ENCODE results near the gene CCNI2.

DNA sequence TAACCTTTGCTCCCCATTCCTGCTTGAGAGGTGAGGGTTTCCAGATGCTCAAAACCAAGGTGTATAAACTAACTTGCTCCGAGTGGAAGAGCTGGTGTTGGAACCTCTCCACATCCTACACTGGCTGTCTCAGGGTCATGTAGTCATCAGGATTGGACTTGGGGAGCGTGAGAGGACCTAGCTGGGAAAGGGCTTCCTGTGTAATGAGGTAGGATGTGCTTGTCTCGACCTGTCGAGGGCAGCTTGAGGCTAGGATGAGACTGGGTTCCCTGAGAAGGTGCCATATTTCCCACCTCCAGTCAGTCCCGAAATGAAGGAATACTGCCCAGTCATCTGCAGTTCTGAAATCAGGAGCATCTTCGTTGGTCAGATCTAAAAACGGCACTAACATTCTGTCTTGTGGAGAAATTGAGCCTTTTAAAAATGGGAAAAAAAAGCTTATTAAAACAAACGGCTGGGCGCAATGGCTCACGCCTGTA, 1.3 kb downstream of the CCNI2 start:
- TF ChIP-seq, protein P1, sequence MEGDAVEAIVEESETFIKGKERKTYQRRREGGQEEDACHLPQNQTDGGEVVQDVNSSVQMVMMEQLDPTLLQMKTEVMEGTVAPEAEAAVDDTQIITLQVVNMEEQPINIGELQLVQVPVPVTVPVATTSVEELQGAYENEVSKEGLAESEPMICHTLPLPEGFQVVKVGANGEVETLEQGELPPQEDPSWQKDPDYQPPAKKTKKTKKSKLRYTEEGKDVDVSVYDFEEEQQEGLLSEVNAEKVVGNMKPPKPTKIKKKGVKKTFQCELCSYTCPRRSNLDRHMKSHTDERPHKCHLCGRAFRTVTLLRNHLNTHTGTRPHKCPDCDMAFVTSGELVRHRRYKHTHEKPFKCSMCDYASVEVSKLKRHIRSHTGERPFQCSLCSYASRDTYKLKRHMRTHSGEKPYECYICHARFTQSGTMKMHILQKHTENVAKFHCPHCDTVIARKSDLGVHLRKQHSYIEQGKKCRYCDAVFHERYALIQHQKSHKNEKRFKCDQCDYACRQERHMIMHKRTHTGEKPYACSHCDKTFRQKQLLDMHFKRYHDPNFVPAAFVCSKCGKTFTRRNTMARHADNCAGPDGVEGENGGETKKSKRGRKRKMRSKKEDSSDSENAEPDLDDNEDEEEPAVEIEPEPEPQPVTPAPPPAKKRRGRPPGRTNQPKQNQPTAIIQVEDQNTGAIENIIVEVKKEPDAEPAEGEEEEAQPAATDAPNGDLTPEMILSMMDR (IDR thresholded peaks at IDR 0.05) = no peak
- TF ChIP-seq POLR2A (IDR thresholded peaks at IDR 0.05) = no peak

Data from uterus (tissue), 2 donors.